Measurements from ENCODE around the gene BIRC7. TPM values are rescaled to one million over a fixed set of nuclear protein-coding genes. Genes with fewer than 3 reads are reported as not detected.

BIRC7 gene
- total RNA-seq, 2 donors from 2014 or later = 0.61 TPM; not detected in 1

DNA sequence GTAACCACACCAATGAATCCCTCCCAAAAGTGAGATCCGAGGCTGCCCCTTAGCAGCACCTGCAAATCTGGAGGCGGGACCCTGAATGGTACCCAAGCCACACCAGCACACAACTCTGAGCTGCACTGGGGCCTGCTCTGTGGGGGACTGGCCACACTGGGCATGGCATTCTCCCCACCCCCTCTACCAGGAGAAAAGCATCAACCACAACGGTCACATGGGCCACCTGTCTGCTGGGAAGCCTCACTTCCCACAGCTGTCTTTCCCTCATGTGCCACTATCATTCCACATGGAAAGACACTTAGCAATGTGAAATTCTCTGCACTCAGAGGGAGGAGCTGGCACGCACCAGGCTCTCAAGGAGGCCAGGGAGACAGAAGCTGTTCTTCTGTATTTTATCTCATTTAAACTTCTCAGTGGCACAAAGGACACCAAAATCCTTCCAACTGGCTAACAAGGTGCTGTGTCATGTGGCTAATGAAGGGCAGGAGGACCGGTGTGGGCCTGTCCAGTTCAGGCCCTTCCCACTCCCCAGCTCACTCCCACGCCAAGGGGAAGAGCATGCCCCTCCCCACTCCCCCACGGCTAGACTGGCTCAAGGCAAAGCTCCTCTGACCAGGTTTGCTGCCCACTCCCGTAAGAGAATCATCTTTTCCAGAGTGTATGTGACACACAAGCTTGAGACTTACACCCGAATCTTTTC lies 38.8 kb upstream of the BIRC7 start:
- peak overlapping the region; percentile 68 for H3K27ac Mint-ChIP-seq
- no peaks in the 10 kb centered on the region for H3K9me3 Mint-ChIP-seq
- H3K27me3 Mint-ChIP-seq = no peaks in the 10 kb centered on the region
- no peak for ATAC-seq (replicated peaks)
- H3K4me1 Mint-ChIP-seq = no peaks in the 10 kb centered on the region
- H3K4me3 Mint-ChIP-seq = no peak overlapping the region
- peaks cover 76% of the 10 kb centered on the region for H3K36me3 Mint-ChIP-seq (ENCODE audit: low read depth)

DNA sequence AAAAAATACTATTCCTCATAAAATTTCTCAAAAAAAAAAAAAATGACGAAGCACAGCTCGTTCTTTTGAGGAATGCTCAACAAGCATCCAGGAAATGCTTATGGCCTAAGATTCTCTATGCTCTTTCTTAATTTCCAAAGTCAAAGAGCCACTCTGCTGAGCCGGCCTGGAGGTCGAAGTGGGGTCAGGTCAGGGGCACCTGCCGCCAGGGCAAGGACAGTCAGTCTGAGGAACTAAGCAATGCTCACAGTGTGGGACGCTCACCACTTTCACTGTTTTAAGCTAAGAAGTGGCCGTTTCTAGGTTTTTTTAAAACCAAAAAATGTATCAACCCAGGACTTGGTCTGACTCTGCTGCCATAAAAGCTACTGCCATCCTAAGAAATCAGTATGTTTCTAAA lies 37.1 kb upstream of the BIRC7 start:
- H3K27ac Mint-ChIP-seq = no peak overlapping the region

DNA sequence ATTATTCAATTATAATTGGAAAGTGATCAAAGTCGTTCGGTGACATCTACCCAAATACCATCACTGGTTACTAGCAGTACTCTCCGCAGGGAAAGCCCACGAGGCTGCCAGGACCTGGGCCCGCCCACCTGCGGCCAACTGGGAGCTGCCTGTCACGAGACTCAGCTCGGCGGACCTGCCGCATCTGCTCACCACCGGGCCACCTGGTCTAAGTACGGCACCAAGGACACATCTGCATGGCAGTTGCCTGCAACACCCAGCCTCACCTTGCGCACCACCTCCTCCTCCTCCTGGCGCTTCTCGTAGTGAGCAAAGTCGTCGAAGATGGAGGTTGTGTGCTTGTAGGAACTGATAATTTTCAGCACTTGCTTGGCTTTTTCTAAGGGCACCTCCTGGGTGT lies 33.7 kb upstream of the BIRC7 start:
- H3K27ac Mint-ChIP-seq = no peak overlapping the region
- ATAC-seq (replicated peaks) = no peak
- H3K4me1 Mint-ChIP-seq = peaks cover 7% of the 10 kb centered on the region
- no peak overlapping the region for H3K4me3 Mint-ChIP-seq
- H3K9me3 Mint-ChIP-seq = no peaks in the 10 kb centered on the region
- peaks cover 100% of the 10 kb centered on the region for H3K36me3 Mint-ChIP-seq (ENCODE audit: low read depth)
- H3K27me3 Mint-ChIP-seq = no peaks in the 10 kb centered on the region

More for the DNA sequence above, 37.1 kb upstream of the BIRC7 start:
- Mint-ChIP-seq H3K9me3 (no peaks in the 10 kb centered on the region), H3K36me3 (ENCODE audit: low read depth) (peaks cover 93% of the 10 kb centered on the region), H3K4me1 (no peaks in the 10 kb centered on the region), H3K4me3 (no peak overlapping the region), H3K27me3 (no peaks in the 10 kb centered on the region)
- no peak for ATAC-seq (replicated peaks)

DNA sequence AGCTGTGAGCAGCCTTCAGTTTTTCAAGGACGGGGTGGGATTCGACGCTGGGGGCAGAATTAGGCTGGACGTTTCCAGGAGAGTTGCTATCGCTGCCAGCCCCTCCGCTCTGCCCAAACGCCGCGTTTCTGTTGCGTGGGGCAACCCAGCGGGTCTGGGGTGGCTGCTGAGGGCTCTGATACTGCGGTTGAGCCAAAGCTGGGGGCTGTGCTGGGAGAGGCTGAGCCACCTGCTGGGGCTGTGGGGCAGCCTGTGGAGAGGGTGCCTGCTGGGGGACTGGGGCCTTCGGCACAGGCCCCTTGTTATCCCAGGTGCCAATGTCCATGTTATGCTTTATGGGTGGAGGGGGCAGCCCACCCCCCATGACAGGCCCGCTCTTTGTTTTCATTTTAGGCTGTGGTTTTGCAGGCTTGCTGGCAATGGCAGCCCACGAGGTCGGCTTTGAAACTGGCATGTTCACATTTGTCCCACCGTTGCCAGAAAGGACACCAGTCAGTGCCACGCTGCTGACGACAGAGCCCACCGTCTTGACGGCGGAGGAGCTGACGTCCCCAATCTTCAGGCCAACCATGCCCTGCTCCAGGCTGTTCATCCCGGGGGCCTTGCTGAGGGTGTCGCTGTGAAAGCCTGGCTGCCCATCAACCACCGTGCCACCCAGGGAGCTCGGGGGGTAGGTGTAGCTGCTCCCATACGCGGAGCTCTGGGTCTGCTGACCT lies 32.7 kb upstream of the BIRC7 start:
- ATAC-seq (replicated peaks) = no peak
- H3K27me3 Mint-ChIP-seq = no peaks in the 10 kb centered on the region
- H3K4me1 Mint-ChIP-seq = peaks cover 7% of the 10 kb centered on the region
- no peak overlapping the region for H3K27ac Mint-ChIP-seq
- H3K9me3 Mint-ChIP-seq = no peaks in the 10 kb centered on the region
- H3K36me3 Mint-ChIP-seq (ENCODE audit: low read depth) = peaks cover 100% of the 10 kb centered on the region
- no peak overlapping the region for H3K4me3 Mint-ChIP-seq

DNA sequence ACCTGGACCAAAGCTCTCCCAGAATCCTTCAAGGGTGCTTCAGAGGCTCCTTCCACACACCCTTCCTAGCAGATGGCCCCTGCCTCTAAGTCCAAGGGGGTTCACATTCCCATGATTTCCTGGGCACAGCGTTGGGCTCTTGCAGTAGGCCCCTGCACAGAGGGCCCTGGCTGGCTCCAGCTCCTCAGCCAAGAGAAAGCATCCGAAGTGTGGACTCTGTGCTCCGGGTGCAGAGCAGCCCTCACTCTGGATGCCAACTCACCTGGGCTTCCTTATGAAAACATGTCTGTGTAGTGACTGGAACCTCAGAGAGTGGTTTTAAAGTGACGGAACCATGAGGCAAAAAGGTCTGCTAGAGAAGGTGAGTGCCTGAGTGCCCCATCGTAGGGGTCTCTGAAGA lies 31.3 kb upstream of the BIRC7 start:
- peaks cover 100% of the 10 kb centered on the region for H3K36me3 Mint-ChIP-seq (ENCODE audit: low read depth)
- no peak overlapping the region for H3K4me3 Mint-ChIP-seq
- H3K9me3 Mint-ChIP-seq = no peaks in the 10 kb centered on the region
- no peaks in the 10 kb centered on the region for H3K27me3 Mint-ChIP-seq
- H3K27ac Mint-ChIP-seq = no peak overlapping the region
- peaks cover 7% of the 10 kb centered on the region for H3K4me1 Mint-ChIP-seq
- ATAC-seq (replicated peaks) = no peak

DNA sequence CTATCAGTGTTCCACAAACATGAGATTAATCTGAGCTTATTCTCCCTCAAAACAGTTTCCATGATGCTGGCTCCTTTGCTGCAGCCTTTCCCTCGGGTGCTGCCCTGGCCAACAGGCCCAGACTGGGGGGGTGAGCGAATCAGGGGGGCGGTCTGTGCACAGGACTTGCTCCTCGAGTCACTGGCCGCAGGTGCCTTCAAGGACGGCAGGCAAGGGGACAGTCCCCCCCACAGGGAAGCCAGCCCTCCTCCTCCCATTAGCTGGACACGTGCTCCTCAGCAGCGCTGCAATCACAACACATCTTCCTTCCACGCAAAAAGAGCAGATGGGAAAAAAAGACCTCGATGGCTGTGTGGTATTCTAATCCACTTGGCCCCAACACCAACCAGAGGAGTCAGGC lies 29.8 kb upstream of the BIRC7 start:
- no peak overlapping the region for H3K27ac Mint-ChIP-seq
- H3K4me1 Mint-ChIP-seq = peaks cover 10% of the 10 kb centered on the region
- ATAC-seq (replicated peaks) = no peak
- H3K27me3 Mint-ChIP-seq = no peaks in the 10 kb centered on the region
- no peaks in the 10 kb centered on the region for H3K9me3 Mint-ChIP-seq
- no peak overlapping the region for H3K4me3 Mint-ChIP-seq
- peaks cover 100% of the 10 kb centered on the region for H3K36me3 Mint-ChIP-seq (ENCODE audit: low read depth)

DNA sequence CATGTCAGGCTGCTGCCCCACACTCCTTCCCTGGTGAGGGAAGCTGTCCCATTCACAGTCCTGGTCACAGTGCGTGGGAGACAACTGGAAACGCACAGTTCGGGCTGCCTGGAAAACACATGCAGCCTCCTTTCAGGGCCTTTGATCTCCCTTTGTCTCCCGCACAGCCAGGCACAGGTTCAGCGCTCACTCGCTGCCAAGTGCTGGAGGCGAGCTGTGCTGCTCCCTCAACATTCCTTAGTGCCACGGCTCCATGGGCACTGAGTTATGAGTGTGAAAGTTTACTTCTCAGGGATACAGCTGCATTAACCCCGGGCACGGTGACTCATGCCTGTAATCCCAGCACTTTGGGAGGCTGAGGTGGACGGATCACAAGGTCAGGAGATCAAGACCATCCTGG lies 28.8 kb upstream of the BIRC7 start:
- no peak overlapping the region for H3K4me3 Mint-ChIP-seq
- ATAC-seq (replicated peaks) = no peak
- H3K36me3 Mint-ChIP-seq (ENCODE audit: low read depth) = peaks cover 100% of the 10 kb centered on the region

DNA sequence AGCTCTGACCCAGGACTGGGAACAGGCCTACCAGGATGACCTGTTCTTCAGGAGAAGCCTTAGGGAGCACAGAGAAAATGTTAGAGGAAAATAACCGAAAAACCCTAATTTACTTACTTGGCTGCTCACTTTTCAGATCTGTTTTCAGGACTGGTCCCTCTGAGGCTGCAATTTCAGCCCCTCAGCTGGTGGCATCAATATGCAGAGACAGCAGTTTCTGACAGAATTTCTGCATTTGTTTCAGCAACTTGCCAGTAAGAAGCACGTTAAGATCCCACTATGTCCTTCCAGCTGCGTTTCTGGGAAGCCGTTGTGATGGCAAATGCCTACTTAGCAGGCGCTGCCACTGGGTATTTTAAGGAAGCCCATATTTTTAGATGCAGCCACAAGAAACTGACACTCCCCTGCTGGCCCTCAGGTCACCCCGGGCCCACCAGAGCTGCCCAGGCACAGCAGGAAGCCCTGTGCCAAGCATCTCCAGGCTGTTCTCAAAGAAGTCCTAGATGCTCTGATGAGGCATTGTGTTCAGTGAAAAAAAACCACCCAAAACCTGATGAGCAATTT lies 27.3 kb upstream of the BIRC7 start:
- no peaks in the 10 kb centered on the region for H3K27me3 Mint-ChIP-seq
- H3K27ac Mint-ChIP-seq = no peak overlapping the region
- peaks cover 100% of the 10 kb centered on the region for H3K36me3 Mint-ChIP-seq (ENCODE audit: low read depth)
- H3K4me3 Mint-ChIP-seq = no peak overlapping the region
- no peaks in the 10 kb centered on the region for H3K9me3 Mint-ChIP-seq
- H3K4me1 Mint-ChIP-seq = peaks cover 18% of the 10 kb centered on the region
- no peak for ATAC-seq (replicated peaks)

More for the DNA sequence above, 28.8 kb upstream of the BIRC7 start:
- Mint-ChIP-seq H3K27ac (no peak overlapping the region), H3K4me1 (peaks cover 11% of the 10 kb centered on the region), H3K9me3 (no peaks in the 10 kb centered on the region), H3K27me3 (no peaks in the 10 kb centered on the region)

DNA sequence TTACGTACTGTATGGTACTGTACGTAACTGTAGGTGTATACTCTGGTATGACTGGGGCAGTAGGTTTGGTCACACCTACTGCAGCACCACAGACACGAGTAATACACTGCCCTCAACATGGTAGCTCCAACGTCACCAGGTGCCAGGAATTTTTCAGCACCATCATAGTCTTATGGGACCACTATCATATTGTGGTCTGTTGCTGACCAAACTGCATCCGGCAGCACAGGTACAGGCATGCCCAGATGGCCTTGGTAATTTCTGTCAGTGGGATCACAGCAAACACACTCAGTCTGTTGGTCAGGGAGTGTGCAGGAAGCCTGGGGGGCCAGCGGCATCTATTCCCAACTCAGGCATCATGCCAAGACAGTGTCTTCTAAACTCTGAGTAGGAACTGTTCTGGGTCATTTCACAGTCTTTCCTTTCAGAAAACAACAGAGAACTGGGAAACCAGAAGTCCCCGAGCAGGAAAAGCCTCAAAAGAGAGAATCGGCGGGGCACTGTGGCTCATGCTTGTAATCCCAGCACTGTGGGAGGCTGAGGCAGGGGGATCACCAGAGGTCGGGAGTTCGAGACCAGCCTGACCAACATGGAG lies 25.6 kb upstream of the BIRC7 start:
- ATAC-seq (replicated peaks) = no peak
- Mint-ChIP-seq H3K4me1 (peaks cover 30% of the 10 kb centered on the region), H3K4me3 (no peak overlapping the region), H3K27ac (peak overlapping the region; percentile 73), H3K9me3 (no peaks in the 10 kb centered on the region), H3K27me3 (no peaks in the 10 kb centered on the region), H3K36me3 (ENCODE audit: low read depth) (peaks cover 100% of the 10 kb centered on the region)

DNA sequence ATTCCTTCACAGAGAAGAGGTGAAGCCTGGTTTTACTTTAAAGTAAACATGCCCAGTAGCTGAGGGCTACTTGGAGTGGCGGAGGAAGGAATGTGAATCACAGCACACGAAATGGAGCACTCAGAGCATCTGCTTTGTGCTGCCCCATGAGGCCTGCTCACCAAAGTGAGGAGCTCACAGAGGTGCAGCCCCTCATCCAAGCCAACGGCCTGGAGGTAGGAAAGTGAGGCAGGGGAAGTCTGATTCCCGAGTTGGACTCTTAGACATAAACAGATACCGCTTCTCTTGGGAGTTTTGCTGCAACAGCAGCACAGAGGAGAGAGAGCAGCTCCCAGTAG lies 23.3 kb upstream of the BIRC7 start:
- Mint-ChIP-seq H3K27ac (peak overlapping the region; percentile 58), H3K27me3 (no peaks in the 10 kb centered on the region), H3K36me3 (ENCODE audit: low read depth) (peaks cover 81% of the 10 kb centered on the region), H3K4me1 (peaks cover 22% of the 10 kb centered on the region), H3K9me3 (no peaks in the 10 kb centered on the region), H3K4me3 (peak overlapping the region; percentile 95)
- ATAC-seq (replicated peaks) = no peak

DNA sequence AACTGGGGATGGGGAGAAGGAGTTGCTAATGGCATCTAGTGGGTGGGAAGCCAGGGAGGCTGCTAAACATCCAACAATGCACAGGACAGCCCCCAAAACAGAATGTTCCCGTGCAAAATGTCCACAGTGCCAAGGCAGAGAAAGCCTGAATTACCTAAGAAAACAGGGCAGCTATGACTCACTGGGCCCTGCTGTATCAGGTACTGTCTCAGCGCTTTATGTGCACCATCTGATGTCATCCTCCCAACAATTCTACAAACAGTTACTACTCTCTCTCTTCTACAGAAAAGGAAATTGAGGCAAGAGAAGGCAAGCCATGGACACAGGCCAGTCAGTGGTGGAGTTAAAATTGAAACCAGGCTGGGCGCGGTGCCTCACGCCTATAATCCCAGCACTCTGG lies 22.9 kb upstream of the BIRC7 start:
- peaks cover 22% of the 10 kb centered on the region for H3K4me1 Mint-ChIP-seq
- H3K36me3 Mint-ChIP-seq (ENCODE audit: low read depth) = peaks cover 76% of the 10 kb centered on the region
- no peak for ATAC-seq (replicated peaks)

DNA sequence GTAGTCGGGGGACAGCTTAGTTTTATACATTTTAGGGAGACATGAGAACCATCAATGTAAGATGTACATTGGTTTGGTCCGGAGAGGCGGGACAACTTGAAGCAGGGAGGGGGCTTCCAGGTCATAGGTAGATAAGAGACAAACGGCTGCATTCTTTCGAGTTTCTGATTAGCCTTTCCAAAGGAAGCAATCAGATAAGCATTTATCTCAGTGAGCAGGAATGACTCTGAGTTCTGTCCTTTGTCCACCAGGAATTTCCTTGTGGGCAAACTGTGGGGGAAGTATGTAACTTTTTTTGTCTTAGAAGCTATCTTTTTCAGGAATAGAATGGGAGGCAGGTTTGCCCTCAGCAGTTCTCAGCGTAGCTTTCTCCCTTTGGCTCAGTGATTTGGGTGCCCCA lies 21.2 kb upstream of the BIRC7 start:
- Mint-ChIP-seq H3K4me3 (peak overlapping the region; percentile 95), H3K4me1 (peaks cover 22% of the 10 kb centered on the region), H3K27ac (peak overlapping the region; percentile 94), H3K9me3 (no peaks in the 10 kb centered on the region), H3K36me3 (ENCODE audit: low read depth) (peaks cover 59% of the 10 kb centered on the region), H3K27me3 (no peaks in the 10 kb centered on the region)
- no peak for ATAC-seq (replicated peaks)

More for the DNA sequence above, 22.9 kb upstream of the BIRC7 start:
- no peaks in the 10 kb centered on the region for H3K27me3 Mint-ChIP-seq
- no peaks in the 10 kb centered on the region for H3K9me3 Mint-ChIP-seq
- H3K27ac Mint-ChIP-seq = peak overlapping the region; percentile 58
- peak overlapping the region; percentile 95 for H3K4me3 Mint-ChIP-seq

DNA sequence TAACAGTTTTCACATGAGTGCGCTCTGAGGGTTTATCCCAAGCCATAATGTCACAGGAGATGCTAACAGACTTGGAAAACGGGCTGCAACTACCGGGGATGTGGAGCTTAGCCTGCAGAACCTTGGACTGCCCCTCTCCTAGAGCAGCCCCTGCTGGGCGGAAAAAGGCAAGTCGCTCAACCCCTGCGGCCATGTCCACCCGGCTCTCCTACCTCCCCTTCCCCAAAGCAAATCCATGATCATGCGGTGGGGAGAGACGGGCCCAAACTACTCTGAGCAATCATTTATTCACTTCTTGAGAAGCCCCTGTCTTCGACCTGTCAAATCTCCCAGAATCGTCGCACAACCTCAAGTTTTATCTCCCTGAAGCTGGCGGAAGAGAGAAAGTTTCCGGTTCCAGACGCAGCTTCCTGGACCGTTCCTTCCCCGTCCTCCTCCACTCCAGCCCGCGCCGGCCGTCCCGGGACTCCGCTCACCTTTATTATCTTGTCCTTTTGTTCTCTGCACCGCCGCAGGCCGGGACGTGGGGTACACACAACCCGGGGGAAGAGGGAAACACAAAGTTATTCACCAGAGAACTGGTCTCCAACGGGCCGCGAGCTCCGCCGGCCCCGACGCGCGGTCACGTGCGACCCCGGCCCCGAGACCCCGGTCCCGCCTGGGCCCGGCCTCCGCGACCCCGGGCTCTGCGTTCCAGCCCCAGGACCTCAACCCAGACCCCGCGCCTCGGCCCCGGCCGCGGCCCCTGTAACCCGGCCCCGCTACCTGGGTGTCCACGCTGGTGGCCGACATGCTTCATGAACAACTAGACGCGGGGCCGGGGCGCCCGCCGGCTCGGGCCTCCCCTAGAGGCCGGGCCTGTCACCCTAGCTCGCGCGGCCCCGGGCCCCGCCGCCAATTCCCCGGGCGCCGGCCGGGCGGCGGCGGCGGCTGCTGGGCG lies 20.3 kb upstream of the BIRC7 start:
- no peak for ATAC-seq (replicated peaks)
- H3K27me3 Mint-ChIP-seq = no peaks in the 10 kb centered on the region
- H3K27ac Mint-ChIP-seq = peak overlapping the region; percentile 94
- H3K4me3 Mint-ChIP-seq = peak overlapping the region; percentile 95
- peaks cover 22% of the 10 kb centered on the region for H3K4me1 Mint-ChIP-seq
- peaks cover 51% of the 10 kb centered on the region for H3K36me3 Mint-ChIP-seq (ENCODE audit: low read depth)
- H3K9me3 Mint-ChIP-seq = no peaks in the 10 kb centered on the region

Measured in activated T-helper 17 cell treated with anti-CD3 and anti-CD28 coated beads, Interleukin-2, amount 50 U/mL, for 72 hours (primary cell).